HepG2 (cell line): ENCODE measurements around the gene NSMCE1. TPM values are rescaled to one million over a fixed set of nuclear protein-coding genes. Genes with fewer than 3 reads are reported as not detected.
A peak's percentile ranks its signal among the peaks of the same experiment; 100 is the strongest.

Experiments used
- ATF3 ChIP-seq: sonication (generic); formaldehyde crosslinking; IDR thresholded peaks from 2 replicates; pipeline ENCODE4 v1.4.0; 2020; ENCODE audit warnings: missing genetic modification reagents
- CENPX ChIP-seq: sonication (generic); formaldehyde crosslinking; IDR thresholded peaks from 2 replicates; pipeline ENCODE4 v1.9.0; 2021; ENCODE audit warnings: mild to moderate bottlenecking, missing genetic modification reagents, moderate library complexity
- DMTF1 ChIP-seq: sonication (generic); formaldehyde crosslinking; IDR thresholded peaks from 2 replicates; pipeline ENCODE4 v1.4.0; 2020; ENCODE audit warnings: mild to moderate bottlenecking, missing genetic modification reagents
- ERF ChIP-seq: IDR thresholded peaks from 2 replicates; pipeline ENCODE4 v1.6.1; 2018; ENCODE audit warnings: missing biosample characterization, missing genetic modification reagents
- JDP2 ChIP-seq: sonication (generic); formaldehyde crosslinking; IDR thresholded peaks from 2 replicates; pipeline ENCODE4 v1.8.1; 2022; ENCODE audit warnings: missing genetic modification reagents, borderline replicate concordance
- RFX1 ChIP-seq: fragments of 450-650 bp; IDR thresholded peaks from 2 replicates; pipeline ENCODE4 v1.6.1; 2017
- ZBTB37 ChIP-seq: sonication (generic); formaldehyde crosslinking; IDR thresholded peaks from 2 replicates; pipeline ENCODE4 v1.4.0; 2020; ENCODE audit warnings: mild to moderate bottlenecking, missing genetic modification reagents
- ZNF543 ChIP-seq: sonication (generic); formaldehyde crosslinking; IDR thresholded peaks from 2 replicates; pipeline ENCODE4 v1.4.0; 2020; ENCODE audit warnings: mild to moderate bottlenecking, missing genetic modification reagents
- ZNF709 ChIP-seq: sonication (generic); formaldehyde crosslinking; IDR thresholded peaks from 2 replicates; pipeline ENCODE4 v1.5.0; 2020; ENCODE audit warnings: mild to moderate bottlenecking, missing genetic modification reagents
- ZNF879 ChIP-seq: sonication (generic); formaldehyde crosslinking; IDR thresholded peaks from 2 replicates; pipeline ENCODE4 v1.8.1; 2023; ENCODE audit warnings: missing genetic modification reagents
- ZNF891 ChIP-seq: sonication (generic); formaldehyde crosslinking; IDR thresholded peaks from 2 replicates; pipeline ENCODE4 v1.5.0; 2020; ENCODE audit warnings: mild to moderate bottlenecking, missing genetic modification reagents
- ZZZ3 ChIP-seq: sonication (generic); formaldehyde crosslinking; IDR thresholded peaks from 2 replicates; pipeline ENCODE4 v1.4.0; 2020; ENCODE audit warnings: missing genetic modification reagents, mild to moderate bottlenecking, borderline replicate concordance
- polyA plus RNA-seq, 8 experiments: library from polyadenylated mRNA; depleted of rRNA in 3 of 8; stranded (reverse) in 7 of 8; unstranded in 1 of 8; fragments of >200 nt; fragmentation: Illumina TruSeq in 4 of 8; extraction: Trizol in 4 of 8; gene quantifications; 2 replicates each; pipeline versions ENCODE4 v1.2.1 to v1.2.3, GENCODE V29; 2011 to 2016; ENCODE audit warnings: low read depth in 4 of 8, missing spikeins in 1 of 8, mixed read lengths in 1 of 8; ENCODE audit not compliant: insufficient read depth in 1 of 8
- total RNA-seq, 5 experiments: library from RNA; depleted of rRNA; stranded (reverse); fragments of >200 nt; fragmentation: Illumina TruSeq; extraction: Trizol; gene quantifications; 2 replicates each; pipeline ENCODE4 v1.2.3, GENCODE V29; 2016; ENCODE audit warnings: low read depth in 1 of 5
- TF ChIP-seq, protein P1 (sequence below): IDR thresholded peaks from 2 replicates; pipeline ENCODE4 v1.6.1; 2012; ENCODE audit warnings: low read length, improper control_type of control experiment
- TF ChIP-seq, protein P2 (sequence below): IDR thresholded peaks from 2 replicates; pipeline ENCODE4 v1.6.1; 2016; ENCODE audit warnings: mild to moderate bottlenecking
- TF ChIP-seq, protein P3 (sequence below): sonication (generic); formaldehyde crosslinking; IDR thresholded peaks from 2 replicates; pipeline ENCODE4 v1.5.0; 2020; ENCODE audit warnings: mild to moderate bottlenecking, missing genetic modification reagents

Gene NSMCE1
- total and polyA plus RNA-seq, 2 of the 13 experiments (the other 11 are each of a cell fraction or from before 2014, with no cell fraction given), result 42.7 to 52.9 TPM

DNA sequence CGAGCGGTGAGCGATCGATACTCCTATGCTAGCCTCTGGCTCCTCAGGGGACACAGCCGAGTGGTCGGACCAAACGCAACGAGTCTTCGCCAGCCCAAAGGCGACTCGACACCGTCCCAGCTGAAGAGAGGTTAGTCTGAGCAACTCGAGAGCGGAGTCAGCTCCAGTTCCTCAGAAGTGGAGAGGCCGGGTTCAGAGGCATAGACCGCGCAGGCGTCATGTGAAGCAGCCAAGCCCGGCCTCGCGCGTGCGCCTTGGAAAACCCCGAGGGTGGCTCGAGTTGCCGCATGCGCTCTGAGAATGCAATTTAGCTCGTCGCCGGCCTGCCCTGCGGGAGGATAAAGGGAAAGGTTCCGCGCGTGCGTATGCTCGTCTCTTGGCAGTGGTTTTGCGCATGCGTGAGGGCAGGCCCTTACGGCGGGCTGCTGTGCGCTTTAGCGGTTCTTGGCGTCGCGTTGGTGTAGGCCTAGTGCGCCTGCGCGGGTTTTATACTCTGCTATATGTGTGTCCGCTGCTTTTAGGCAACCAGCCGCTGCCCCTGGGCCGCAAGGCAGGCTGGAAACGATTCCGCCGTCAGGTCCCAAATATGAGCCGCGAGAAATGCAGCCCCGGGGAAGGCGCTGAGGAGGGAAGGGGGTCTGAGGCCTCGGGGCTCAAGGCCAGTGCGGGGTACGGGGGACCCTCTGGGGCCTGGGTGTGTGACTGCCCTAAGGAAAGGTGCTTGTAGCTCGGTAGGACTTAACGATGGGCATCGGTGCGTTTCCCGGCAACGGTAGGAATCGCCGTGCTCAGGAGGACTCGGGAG lies 64.9 kb downstream of the NSMCE1 start, which contains the start of gene KDM8 (continued):
- TF ChIP-seq, protein P1, sequence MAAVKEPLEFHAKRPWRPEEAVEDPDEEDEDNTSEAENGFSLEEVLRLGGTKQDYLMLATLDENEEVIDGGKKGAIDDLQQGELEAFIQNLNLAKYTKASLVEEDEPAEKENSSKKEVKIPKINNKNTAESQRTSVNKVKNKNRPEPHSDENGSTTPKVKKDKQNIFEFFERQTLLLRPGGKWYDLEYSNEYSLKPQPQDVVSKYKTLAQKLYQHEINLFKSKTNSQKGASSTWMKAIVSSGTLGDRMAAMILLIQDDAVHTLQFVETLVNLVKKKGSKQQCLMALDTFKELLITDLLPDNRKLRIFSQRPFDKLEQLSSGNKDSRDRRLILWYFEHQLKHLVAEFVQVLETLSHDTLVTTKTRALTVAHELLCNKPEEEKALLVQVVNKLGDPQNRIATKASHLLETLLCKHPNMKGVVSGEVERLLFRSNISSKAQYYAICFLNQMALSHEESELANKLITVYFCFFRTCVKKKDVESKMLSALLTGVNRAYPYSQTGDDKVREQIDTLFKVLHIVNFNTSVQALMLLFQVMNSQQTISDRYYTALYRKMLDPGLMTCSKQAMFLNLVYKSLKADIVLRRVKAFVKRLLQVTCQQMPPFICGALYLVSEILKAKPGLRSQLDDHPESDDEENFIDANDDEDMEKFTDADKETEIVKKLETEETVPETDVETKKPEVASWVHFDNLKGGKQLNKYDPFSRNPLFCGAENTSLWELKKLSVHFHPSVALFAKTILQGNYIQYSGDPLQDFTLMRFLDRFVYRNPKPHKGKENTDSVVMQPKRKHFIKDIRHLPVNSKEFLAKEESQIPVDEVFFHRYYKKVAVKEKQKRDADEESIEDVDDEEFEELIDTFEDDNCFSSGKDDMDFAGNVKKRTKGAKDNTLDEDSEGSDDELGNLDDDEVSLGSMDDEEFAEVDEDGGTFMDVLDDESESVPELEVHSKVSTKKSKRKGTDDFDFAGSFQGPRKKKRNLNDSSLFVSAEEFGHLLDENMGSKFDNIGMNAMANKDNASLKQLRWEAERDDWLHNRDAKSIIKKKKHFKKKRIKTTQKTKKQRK, result no peak
- TF ChIP-seq ZNF891, result peak; percentile 57; the same call in 1 of the 2 replicates
- peak; percentile 95 for TF ChIP-seq ZNF709 (CRISPR knock-in tag)
- TF ChIP-seq JDP2 (CRISPR knock-in tag), result no peak; the same call in 1 of the 2 replicates
- TF ChIP-seq ZBTB37 (CRISPR knock-in tag), result no peak
- TF ChIP-seq, protein P2, sequence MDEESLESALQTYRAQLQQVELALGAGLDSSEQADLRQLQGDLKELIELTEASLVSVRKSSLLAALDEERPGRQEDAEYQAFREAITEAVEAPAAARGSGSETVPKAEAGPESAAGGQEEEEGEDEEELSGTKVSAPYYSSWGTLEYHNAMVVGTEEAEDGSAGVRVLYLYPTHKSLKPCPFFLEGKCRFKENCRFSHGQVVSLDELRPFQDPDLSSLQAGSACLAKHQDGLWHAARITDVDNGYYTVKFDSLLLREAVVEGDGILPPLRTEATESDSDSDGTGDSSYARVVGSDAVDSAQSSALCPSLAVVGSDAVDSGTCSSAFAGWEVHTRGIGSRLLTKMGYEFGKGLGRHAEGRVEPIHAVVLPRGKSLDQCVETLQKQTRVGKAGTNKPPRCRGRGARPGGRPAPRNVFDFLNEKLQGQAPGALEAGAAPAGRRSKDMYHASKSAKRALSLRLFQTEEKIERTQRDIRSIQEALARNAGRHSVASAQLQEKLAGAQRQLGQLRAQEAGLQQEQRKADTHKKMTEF (CRISPR knock-in tag), result peak; percentile 97
- peak; percentile 58; the same call in 1 of the 2 replicates for TF ChIP-seq RFX1
- TF ChIP-seq ZZZ3 (CRISPR knock-in tag), result peak; percentile 96; the same call in 1 of the 2 replicates
- TF ChIP-seq, protein P3, sequence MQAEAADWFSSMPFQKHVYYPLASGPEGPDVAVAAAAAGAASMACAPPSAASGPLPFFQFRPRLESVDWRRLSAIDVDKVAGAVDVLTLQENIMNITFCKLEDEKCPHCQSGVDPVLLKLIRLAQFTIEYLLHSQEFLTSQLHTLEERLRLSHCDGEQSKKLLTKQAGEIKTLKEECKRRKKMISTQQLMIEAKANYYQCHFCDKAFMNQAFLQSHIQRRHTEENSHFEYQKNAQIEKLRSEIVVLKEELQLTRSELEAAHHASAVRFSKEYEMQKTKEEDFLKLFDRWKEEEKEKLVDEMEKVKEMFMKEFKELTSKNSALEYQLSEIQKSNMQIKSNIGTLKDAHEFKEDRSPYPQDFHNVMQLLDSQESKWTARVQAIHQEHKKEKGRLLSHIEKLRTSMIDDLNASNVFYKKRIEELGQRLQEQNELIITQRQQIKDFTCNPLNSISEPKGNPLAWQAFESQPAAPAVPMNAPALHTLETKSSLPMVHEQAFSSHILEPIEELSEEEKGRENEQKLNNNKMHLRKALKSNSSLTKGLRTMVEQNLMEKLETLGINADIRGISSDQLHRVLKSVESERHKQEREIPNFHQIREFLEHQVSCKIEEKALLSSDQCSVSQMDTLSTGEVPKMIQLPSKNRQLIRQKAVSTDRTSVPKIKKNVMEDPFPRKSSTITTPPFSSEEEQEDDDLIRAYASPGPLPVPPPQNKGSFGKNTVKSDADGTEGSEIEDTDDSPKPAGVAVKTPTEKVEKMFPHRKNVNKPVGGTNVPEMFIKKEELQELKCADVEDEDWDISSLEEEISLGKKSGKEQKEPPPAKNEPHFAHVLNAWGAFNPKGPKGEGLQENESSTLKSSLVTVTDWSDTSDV (CRISPR knock-in tag), result 0 out of 2 replicates have a peak, but pooled peaks have one; percentile 43
- TF ChIP-seq ZNF543 (CRISPR knock-in tag), result peak; percentile 51
- TF ChIP-seq ZNF879 (CRISPR knock-in tag), result peak; percentile 73
- TF ChIP-seq DMTF1 (CRISPR knock-in tag), result no peak
- peak; percentile 56; the same call in 1 of the 2 replicates for TF ChIP-seq ATF3
- no peak for TF ChIP-seq CENPX (CRISPR knock-in tag)
- peak; percentile 76; the same call in 1 of the 2 replicates for TF ChIP-seq ERF (CRISPR knock-in tag)
